ENCODE measurements around the gene KRT85.
A peak's percentile ranks its signal among the peaks of the same experiment; 100 is the strongest.

GRCh38 chr12:52362118-52362726, 5.1 kb downstream of the KRT85 start:
- peak in 2 of 6 experiments; percentile 21 to 44 for TF ChIP-seq CTCF (IDR thresholded peaks at IDR 0.05)
- no peak for TF ChIP-seq POLR2A (IDR thresholded peaks at IDR 0.05)

All from esophagus squamous epithelium (tissue), 4 donors.